MCF 10A (cell line): Measurements from ENCODE around the gene RIPOR2. TPM values are rescaled to one million over a fixed set of nuclear protein-coding genes. Genes with fewer than 3 reads are reported as not detected.

ENCODE experiments used
- BruUV-seq: library from RNA; stranded (reverse); fragments of 400-500 nt; replicated peaks from 2 replicates; lab custom pipeline; 2021; lab: Mats Ljungman, UMichigan
- CTCF ChIA-PET: fragments of 300-600 bp; sonication (Branson Sonifier 250); formaldehyde crosslinking; extraction: SDS; loops from one replicate; lab custom pipeline; 2021; ENCODE audit warnings: antibody characterized with exemption, inconsistent platforms; lab: Yijun Ruan, JAX
- POLR2A ChIA-PET: fragments of 300-600, 350-650 bp; sonication (Branson Sonifier 250); formaldehyde crosslinking; extraction: SDS; loops from one replicate; lab custom pipeline; 2020; ENCODE audit warnings: antibody characterized with exemption, inconsistent platforms; lab: Yijun Ruan, JAX
- DNase-seq: peaks from one replicate; pipeline ENCODE4 v3.0.0-alpha.2; 2018; ENCODE audit not compliant: unreplicated experiment
- H3K27ac Mint-ChIP-seq: one replicate; pipeline ENCODE4 v1.8.0; 2022; ENCODE audit warnings: mild to moderate bottlenecking, low read depth, mixed read lengths; ENCODE audit not compliant: unreplicated experiment
- H3K27me3 Mint-ChIP-seq: one replicate; pipeline ENCODE4 v1.8.0; 2022; ENCODE audit warnings: mixed read lengths; ENCODE audit not compliant: insufficient read depth, unreplicated experiment
- H3K36me3 Mint-ChIP-seq: one replicate; pipeline ENCODE4 v1.8.0; 2022; ENCODE audit warnings: mild to moderate bottlenecking, moderate library complexity, mixed read lengths; ENCODE audit not compliant: insufficient read depth, unreplicated experiment
- H3K4me1 Mint-ChIP-seq: one replicate; pipeline ENCODE4 v1.8.0; 2022; ENCODE audit warnings: mixed read lengths; ENCODE audit not compliant: insufficient read depth, unreplicated experiment
- H3K4me3 Mint-ChIP-seq: one replicate; pipeline ENCODE4 v1.8.0; 2022; ENCODE audit warnings: mild to moderate bottlenecking, moderate library complexity, mixed read lengths; ENCODE audit not compliant: unreplicated experiment
- H3K9me3 Mint-ChIP-seq: one replicate; pipeline ENCODE4 v1.8.0; 2022; ENCODE audit warnings: mixed read lengths; ENCODE audit not compliant: unreplicated experiment
- CTCF ChIP-seq: fragments of 200-600 bp; IDR thresholded peaks from one replicate; pipeline ENCODE4 v1.8.0; 2022; ENCODE audit warnings: antibody characterized with exemption, mild to moderate bottlenecking; ENCODE audit not compliant: unreplicated experiment
- intact Hi-C: fragments of 100-400 bp; cut with micrococcal nuclease; formaldehyde crosslinking; loops from 2 replicates; pipeline ENCODE4 v1.14.1; 2022
- total RNA-seq: library from RNA; stranded (reverse); gene quantifications from 2 replicates; pipeline ENCODE4 v1.2.3, GENCODE V29; 2022

RIPOR2 gene
- total RNA-seq, 1 experiment from 2014 or later: 4.9 TPM

DNA sequence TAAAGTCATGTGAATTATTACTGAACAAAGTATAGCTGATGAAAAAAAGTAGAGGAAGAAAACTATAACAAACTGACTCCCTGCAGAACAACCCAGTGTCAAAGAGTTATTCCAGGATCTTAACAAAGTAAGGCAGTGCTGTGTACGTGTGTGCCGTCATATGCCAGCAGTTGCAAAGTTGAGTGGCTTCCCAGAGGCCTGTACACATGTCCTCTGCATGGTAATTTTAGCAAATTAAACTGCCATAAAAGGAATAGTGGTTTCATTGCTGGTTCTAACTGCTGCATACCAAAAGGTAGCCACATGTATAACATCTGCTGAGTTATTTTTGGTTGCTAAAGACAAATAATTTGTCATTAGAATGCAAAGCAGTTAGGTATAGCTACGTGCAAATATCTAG, 44.8 kb downstream of the RIPOR2 start:
- intact Hi-C loops: no loop called here
- Mint-ChIP-seq H3K27me3 (no peaks in the 10 kb centered on the region), H3K4me1 (no peaks in the 10 kb centered on the region), H3K27ac (no peak overlapping the region), H3K36me3 (no peaks in the 10 kb centered on the region), H3K4me3 (no peak overlapping the region), H3K9me3 (no peaks in the 10 kb centered on the region)
- TF ChIP-seq CTCF: no peak
- POLR2A ChIA-PET: no interaction called here
- BruUV-seq: no TSS peak
- no peak for DNase-seq
- CTCF ChIA-PET: interaction anchor here (1.5 kb wide), 1 partner anchor 8 kb away, joined by 4 read pairs; no protein-coding TSS in a partner anchor

- no TSS peak for BruUV-seq
- no peaks in the 10 kb centered on the region for H3K9me3 Mint-ChIP-seq
- TF ChIP-seq CTCF: no peak
- no peak overlapping the region for H3K4me3 Mint-ChIP-seq
- H3K27ac Mint-ChIP-seq: no peak overlapping the region
- intact Hi-C loops: no loop called here
- no peaks in the 10 kb centered on the region for H3K4me1 Mint-ChIP-seq
- H3K36me3 Mint-ChIP-seq: no peaks in the 10 kb centered on the region
- POLR2A ChIA-PET: no interaction called here
- no peak for DNase-seq
- CTCF ChIA-PET: no interaction called here
- no peaks in the 10 kb centered on the region for H3K27me3 Mint-ChIP-seq
Observed at GRCh38 chr6:24890471-24890870, 45.3 kb downstream of the RIPOR2 start.

- no peak overlapping the region for H3K27ac Mint-ChIP-seq
- POLR2A ChIA-PET: interaction anchor here (1.0 kb wide), 1 partner anchor 13 kb away, joined by 3 read pairs; no protein-coding TSS in a partner anchor
- CTCF ChIA-PET: interaction anchor here (0.8 to 1.2 kb wide), 2 partner anchors 31 to 103 kb away, joined by 3 read pairs; no protein-coding TSS in a partner anchor
- no peaks in the 10 kb centered on the region for H3K36me3 Mint-ChIP-seq
- no peaks in the 10 kb centered on the region for H3K9me3 Mint-ChIP-seq
- H3K27me3 Mint-ChIP-seq: no peaks in the 10 kb centered on the region
- no peak for DNase-seq
- TF ChIP-seq CTCF: no peak
- H3K4me3 Mint-ChIP-seq: no peak overlapping the region
- no peaks in the 10 kb centered on the region for H3K4me1 Mint-ChIP-seq
- intact Hi-C loops: no loop called here
- no TSS peak for BruUV-seq
Observed at GRCh38 chr6:24888715-24889370, 46.9 kb downstream of the RIPOR2 start.

- ChIA-PET CTCF (interaction anchor here (0.5 to 1.2 kb wide), 3 partner anchors 103 to 935 kb away, joined by 3 read pairs; no protein-coding TSS in a partner anchor), POLR2A (no interaction called here)
- Mint-ChIP-seq H3K9me3 (no peaks in the 10 kb centered on the region), H3K36me3 (no peaks in the 10 kb centered on the region), H3K27ac (no peak overlapping the region), H3K4me1 (peaks cover 6% of the 10 kb centered on the region), H3K27me3 (no peaks in the 10 kb centered on the region), H3K4me3 (no peak overlapping the region)
- TF ChIP-seq CTCF: no peak
- BruUV-seq: no TSS peak
- intact Hi-C loops: no loop called here
- DNase-seq: no peak
Observed at GRCh38 chr6:24887545-24888140, 48.1 kb downstream of the RIPOR2 start.
